CD4-positive, alpha-beta T cell treated with Interleukin-15 for 1 hour (primary cell): ENCODE data around the gene HSD17B14.
A peak's percentile ranks its signal among the peaks of the same experiment; 100 is the strongest.
"Not testable (repeated sequence)": the region's sequence is repeated elsewhere in the genome, so short reads cannot be mapped to it uniquely, and the experiment has no call there.

Experiments
- DNase-seq: peaks from one replicate; pipeline ENCODE4 v3.0.0-alpha.2; 2020

HSD17B14 gene

GRCh38 chr19:48867123-48867745 is 30.9 kb upstream of the HSD17B14 start:
- no peak for DNase-seq

- no peak for DNase-seq
These were observed 30.4 kb upstream of the HSD17B14 start for GRCh38 chr19:48866692-48867091.

- DNase-seq, result no peak
These were observed 26.5 kb upstream of the HSD17B14 start for GRCh38 chr19:48862827-48863226.

GRCh38 chr19:48861313-48861712 is 25.0 kb upstream of the HSD17B14 start:
- no peak for DNase-seq

GRCh38 chr19:48859711-48860572 is 23.7 kb upstream of the HSD17B14 start:
- DNase-seq, result peak; percentile 63

- peak; percentile 87 for DNase-seq
These were observed 22.9 kb upstream of the HSD17B14 start for GRCh38 chr19:48858984-48859710.

GRCh38 chr19:48856921-48857320 is 20.6 kb upstream of the HSD17B14 start:
- DNase-seq, result no peak

GRCh38 chr19:48854103-48854502 is 17.8 kb upstream of the HSD17B14 start:
- DNase-seq, result no peak

- DNase-seq, result no peak
These were observed 17.2 kb upstream of the HSD17B14 start for GRCh38 chr19:48853483-48853882.

- no peak for DNase-seq
These were observed 16.0 kb upstream of the HSD17B14 start for GRCh38 chr19:48852292-48852691.

GRCh38 chr19:48846659-48847058 is 10.4 kb upstream of the HSD17B14 start:
- DNase-seq, result not testable (repeated sequence)

GRCh38 chr19:48845384-48845783 is 9.1 kb upstream of the HSD17B14 start:
- DNase-seq, result no peak

- no peak for DNase-seq
These were observed 8.2 kb upstream of the HSD17B14 start for GRCh38 chr19:48844472-48844871.

GRCh38 chr19:48842789-48843162 is 6.5 kb upstream of the HSD17B14 start:
- peak; percentile 30 for DNase-seq

- DNase-seq, result no peak
These were observed 5.3 kb upstream of the HSD17B14 start for GRCh38 chr19:48841571-48841970.

- DNase-seq, result no peak
These were observed 4.8 kb upstream of the HSD17B14 start for GRCh38 chr19:48841047-48841446.

GRCh38 chr19:48837687-48838086 is 1.4 kb upstream of the HSD17B14 start:
- no peak for DNase-seq

- DNase-seq, result peak; percentile 89
These were observed 797 bp upstream of the HSD17B14 start for GRCh38 chr19:48837051-48837524.

GRCh38 chr19:48835734-48836088 is 580 bp downstream of the HSD17B14 start:
- DNase-seq, result peak; percentile 91

GRCh38 chr19:48833977-48834376 is 2.3 kb downstream of the HSD17B14 start:
- no peak for DNase-seq

- no peak for DNase-seq
These were observed 3.2 kb downstream of the HSD17B14 start for GRCh38 chr19:48833049-48833448.

GRCh38 chr19:48830965-48831364 is 5.3 kb downstream of the HSD17B14 start:
- DNase-seq, result no peak

GRCh38 chr19:48830088-48830487 is 6.2 kb downstream of the HSD17B14 start:
- DNase-seq, result no peak

GRCh38 chr19:48826606-48827020 is 9.7 kb downstream of the HSD17B14 start:
- DNase-seq, result no peak
